Lower lobe of right lung (tissue), 2 donors: Measurements from ENCODE around the gene MAMDC4. TPM values are rescaled to one million over a fixed set of nuclear protein-coding genes. Genes with fewer than 3 reads are reported as not detected.
"Not testable (repeated sequence)": the region's sequence is repeated elsewhere in the genome, so short reads cannot be mapped to it uniquely, and the experiment has no call there.

Experiments used
- ATAC-seq, 2 donors: fragments of 200-7000 bp; cut with Tn5 transposase; one replicate each; pipeline ENCODE4 v1.9.1; 2020 to 2022; ENCODE audit warnings: mild to moderate bottlenecking in 2 of 2, moderate library complexity in 2 of 2
- DNase-seq: peaks from one replicate; pipeline ENCODE4 v3.0.0-alpha.2; 2020
- H3K27ac ChIP-seq: fragments of 200-600 bp; one replicate; pipeline ENCODE4 v1.8.0; 2022
- H3K27me3 ChIP-seq: fragments of 200-600 bp; one replicate; pipeline ENCODE4 v1.8.0; 2022; ENCODE audit warnings: low read depth
- H3K36me3 ChIP-seq: fragments of 200-600 bp; one replicate; pipeline ENCODE4 v1.8.0; 2022; ENCODE audit warnings: mild to moderate bottlenecking
- H3K4me1 ChIP-seq: fragments of 200-600 bp; one replicate; pipeline ENCODE4 v1.8.0; 2022
- H3K4me3 ChIP-seq: fragments of 200-600 bp; one replicate; pipeline ENCODE4 v1.8.0; 2022; ENCODE audit warnings: mild to moderate bottlenecking
- H3K9me3 ChIP-seq: fragments of 200-600 bp; one replicate; pipeline ENCODE4 v1.8.0; 2022
- intact Hi-C: fragments of 100-400 bp; cut with DNase I; formaldehyde crosslinking; loops from one replicate; pipeline ENCODE4 v1.11.0; 2022
- total RNA-seq: library from RNA; stranded (reverse); fragmentation: NEBNext Ultra II Directional; extraction: Animal tissue kit (Norgen Biotek cat#: 25700); gene quantifications from one replicate; pipeline ENCODE4 v1.2.1, GENCODE V29; 2021
- TF ChIP-seq, protein P1 (sequence below): fragments of 200-600 bp; IDR thresholded peaks from one replicate; pipeline ENCODE4 v1.8.0; 2022; ENCODE audit warnings: antibody characterized with exemption, mild to moderate bottlenecking
- donor health status: DM: no; HTN: yes; CAD: no; lungs with severe emphysema.

The MAMDC4 gene
- total RNA-seq, 1 donor from 2014 or later = 13.5 TPM

DNA sequence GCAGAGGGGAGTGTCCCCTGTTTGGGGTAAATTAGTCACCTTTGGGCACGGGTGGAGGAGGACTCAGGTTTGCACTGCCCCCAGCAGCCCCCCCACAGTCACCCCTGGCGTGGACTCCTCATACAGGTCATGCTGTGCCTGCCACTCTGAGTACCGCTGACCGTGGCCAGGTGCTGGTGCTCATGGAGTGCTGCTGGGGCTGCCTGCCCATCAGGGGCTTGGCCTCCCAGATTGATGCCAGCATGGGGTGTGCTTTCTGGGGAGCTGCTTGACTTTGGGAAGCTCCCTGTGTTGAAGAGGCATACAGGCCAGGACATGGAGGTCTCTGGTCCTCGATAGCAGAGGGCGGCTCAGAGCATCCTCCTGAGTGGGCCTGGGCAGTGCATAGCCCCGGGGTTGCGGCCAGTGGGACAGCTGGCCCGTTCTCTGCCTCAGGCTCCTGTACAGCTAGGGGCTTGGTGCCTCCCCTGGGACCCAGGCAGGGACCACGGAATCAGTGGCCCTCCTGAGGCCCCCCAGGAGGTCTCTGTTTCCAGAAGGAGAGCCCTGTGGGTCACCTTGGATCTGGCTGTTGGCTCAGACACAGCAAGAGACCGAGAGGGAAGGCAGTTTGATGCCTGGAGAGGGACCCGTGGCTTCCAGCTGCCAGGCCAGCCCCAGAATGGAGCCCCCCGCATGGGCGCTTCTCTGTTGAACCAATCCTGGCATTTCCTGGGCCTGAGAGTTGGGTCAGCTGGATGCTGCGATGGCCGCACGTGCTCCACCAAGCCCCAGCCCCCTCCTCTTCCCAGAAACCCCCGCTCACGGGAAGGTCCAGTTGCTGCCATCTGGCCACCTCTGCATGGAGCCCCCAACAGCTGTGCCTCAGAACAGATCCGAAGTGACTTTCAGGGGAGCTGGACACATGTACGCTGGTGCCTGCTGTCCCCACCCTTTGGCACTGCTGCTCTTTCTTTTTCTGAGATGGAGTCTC, 15.9 kb upstream of the MAMDC4 start:
- ATAC-seq (no peak), DNase-seq (no peak)
- peaks cover 3% of the 10 kb centered on the region for H3K4me1 ChIP-seq
- H3K9me3 ChIP-seq = no peaks in the 10 kb centered on the region
- TF ChIP-seq, protein P1, sequence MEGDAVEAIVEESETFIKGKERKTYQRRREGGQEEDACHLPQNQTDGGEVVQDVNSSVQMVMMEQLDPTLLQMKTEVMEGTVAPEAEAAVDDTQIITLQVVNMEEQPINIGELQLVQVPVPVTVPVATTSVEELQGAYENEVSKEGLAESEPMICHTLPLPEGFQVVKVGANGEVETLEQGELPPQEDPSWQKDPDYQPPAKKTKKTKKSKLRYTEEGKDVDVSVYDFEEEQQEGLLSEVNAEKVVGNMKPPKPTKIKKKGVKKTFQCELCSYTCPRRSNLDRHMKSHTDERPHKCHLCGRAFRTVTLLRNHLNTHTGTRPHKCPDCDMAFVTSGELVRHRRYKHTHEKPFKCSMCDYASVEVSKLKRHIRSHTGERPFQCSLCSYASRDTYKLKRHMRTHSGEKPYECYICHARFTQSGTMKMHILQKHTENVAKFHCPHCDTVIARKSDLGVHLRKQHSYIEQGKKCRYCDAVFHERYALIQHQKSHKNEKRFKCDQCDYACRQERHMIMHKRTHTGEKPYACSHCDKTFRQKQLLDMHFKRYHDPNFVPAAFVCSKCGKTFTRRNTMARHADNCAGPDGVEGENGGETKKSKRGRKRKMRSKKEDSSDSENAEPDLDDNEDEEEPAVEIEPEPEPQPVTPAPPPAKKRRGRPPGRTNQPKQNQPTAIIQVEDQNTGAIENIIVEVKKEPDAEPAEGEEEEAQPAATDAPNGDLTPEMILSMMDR = no peak
- H3K36me3 ChIP-seq = peaks cover 59% of the 10 kb centered on the region
- H3K27ac ChIP-seq = no peak overlapping the region
- no peaks in the 10 kb centered on the region for H3K27me3 ChIP-seq
- intact Hi-C loops = no loop called here
- no peak overlapping the region for H3K4me3 ChIP-seq

DNA sequence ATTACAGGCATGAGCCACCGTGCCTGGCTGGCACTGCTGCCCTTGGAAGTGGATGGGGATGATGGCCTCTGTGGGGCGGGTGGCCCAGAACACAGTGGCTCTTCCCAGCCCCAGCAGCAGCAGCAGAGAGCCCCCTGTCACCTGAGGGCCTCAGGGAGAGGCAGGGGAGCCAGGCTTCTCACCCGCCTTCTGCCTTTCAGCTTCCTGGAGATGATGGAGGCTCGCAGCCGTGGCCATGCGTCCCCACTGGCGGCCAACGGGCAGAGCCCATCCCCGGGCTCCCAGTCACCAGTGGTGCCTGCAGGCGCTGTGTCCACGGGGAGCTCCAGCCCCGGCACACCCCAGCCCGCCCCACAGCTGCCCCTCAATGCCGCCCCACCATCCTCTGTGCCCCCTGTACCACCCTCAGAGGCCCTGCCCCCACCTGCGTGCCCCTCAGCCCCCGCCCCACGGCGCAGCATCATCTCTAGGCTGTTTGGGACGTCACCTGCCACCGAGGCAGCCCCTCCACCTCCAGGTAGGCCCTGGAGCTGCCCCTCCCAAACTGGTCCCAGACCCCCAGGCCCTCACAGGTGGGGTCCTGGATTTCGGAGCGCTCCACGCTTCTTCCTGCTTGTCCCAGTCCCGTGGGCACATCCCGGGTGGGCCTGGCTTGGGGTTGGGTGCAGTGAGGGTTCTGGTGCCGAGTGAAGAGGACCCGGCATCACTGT, 14.8 kb upstream of the MAMDC4 start:
- ATAC-seq = no peak
- intact Hi-C loops = no loop called here
- H3K9me3 ChIP-seq = no peaks in the 10 kb centered on the region
- peaks cover 48% of the 10 kb centered on the region for H3K36me3 ChIP-seq
- no peak overlapping the region for H3K27ac ChIP-seq
- TF ChIP-seq, protein P1 = no peak
- no peaks in the 10 kb centered on the region for H3K27me3 ChIP-seq
- H3K4me1 ChIP-seq = peaks cover 14% of the 10 kb centered on the region
- no peak for DNase-seq
- H3K4me3 ChIP-seq = no peak overlapping the region

GRCh38 chr9:136837856-136838277, 14.3 kb upstream of the MAMDC4 start:
- not testable (repeated sequence) for ATAC-seq, DNase-seq

GRCh38 chr9:136838314-136839228, 13.6 kb upstream of the MAMDC4 start:
- ATAC-seq (no peak), DNase-seq (no peak)
- TF ChIP-seq, protein P1 = no peak
- peaks cover 43% of the 10 kb centered on the region for H3K36me3 ChIP-seq
- H3K27me3 ChIP-seq = peaks cover 7% of the 10 kb centered on the region
- intact Hi-C loops = no loop called here
- no peaks in the 10 kb centered on the region for H3K9me3 ChIP-seq
- no peak overlapping the region for H3K4me3 ChIP-seq
- H3K27ac ChIP-seq = no peak overlapping the region
- peaks cover 26% of the 10 kb centered on the region for H3K4me1 ChIP-seq

More at GRCh38 chr9:136837856-136838277, 14.3 kb upstream of the MAMDC4 start:
- H3K27me3 ChIP-seq, H3K4me3 ChIP-seq, intact Hi-C loops, H3K27ac ChIP-seq, H3K9me3 ChIP-seq: not testable (repeated sequence)
- H3K36me3 ChIP-seq = peaks cover 43% of the 10 kb centered on the region
- peaks cover 19% of the 10 kb centered on the region for H3K4me1 ChIP-seq

- Histone ChIP-seq H3K9me3 (no peaks in the 10 kb centered on the region), H3K4me3 (no peak overlapping the region), H3K4me1 (peaks cover 34% of the 10 kb centered on the region), H3K36me3 (peaks cover 43% of the 10 kb centered on the region), H3K27me3 (peaks cover 15% of the 10 kb centered on the region), H3K27ac (no peak overlapping the region)
- intact Hi-C loops = no loop called here
- ATAC-seq (no peak), DNase-seq (no peak)
- TF ChIP-seq, protein P1 = no peak
Observed at GRCh38 chr9:136839229-136840139, 12.7 kb upstream of the MAMDC4 start.
